GM19324 (cell line): ENCODE measurements around the gene FREM1.

ENCODE experiments used
- ATAC-seq: cut with Tn5 transposase; IDR thresholded peaks from one replicate; pipeline ENCODE4 v1.9.1; 2021; ENCODE audit warnings: mild to moderate bottlenecking, moderate library complexity; ENCODE audit not compliant: unreplicated experiment, low FRiP score

The FREM1 gene

DNA sequence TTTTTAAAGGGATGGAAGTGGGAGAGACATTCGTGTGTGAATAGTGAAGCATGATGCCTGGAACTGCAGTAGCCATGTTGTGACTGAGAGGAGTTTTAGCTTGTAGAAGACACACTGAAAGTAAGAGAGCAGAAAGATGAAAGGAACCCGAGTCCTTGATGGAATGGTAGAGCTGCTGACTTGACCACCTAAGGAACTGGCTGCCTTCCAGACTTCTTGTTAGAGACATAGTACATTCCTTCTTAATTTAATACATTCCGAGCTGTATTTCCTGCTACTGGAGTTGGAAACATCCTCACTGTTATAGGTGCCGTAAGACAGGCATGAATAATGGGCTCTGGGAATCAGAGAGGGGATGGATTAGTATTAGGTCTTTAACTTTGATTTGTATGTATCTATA lies 195.1 kb downstream of the FREM1 start:
- ATAC-seq: no peak

DNA sequence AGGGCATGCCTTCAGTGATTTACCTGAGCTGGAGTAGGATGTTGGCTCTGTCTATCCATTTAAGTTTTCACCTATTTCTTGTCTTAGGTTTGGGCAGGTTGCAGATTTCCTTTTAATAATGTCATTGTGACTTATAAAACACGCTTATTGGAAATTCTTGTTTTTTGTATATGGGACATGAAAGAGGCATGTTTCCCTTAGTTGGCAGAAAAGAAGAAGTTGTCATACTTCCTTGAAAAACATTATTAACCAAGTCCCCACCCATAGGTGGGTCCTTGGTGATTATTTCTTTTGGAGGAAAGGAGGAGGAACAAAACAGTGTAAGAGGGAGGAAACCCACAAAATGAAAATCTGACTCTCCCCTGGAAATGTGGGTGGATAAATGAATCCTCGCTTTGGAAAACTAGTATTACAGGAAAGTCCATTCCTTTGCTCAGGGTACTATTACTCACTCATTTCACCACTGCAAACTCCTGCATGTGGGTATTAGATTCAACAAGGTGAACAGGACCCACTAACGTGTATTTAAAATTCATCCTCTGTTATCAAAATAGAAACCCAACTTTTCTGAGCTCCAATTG lies 197.0 kb downstream of the FREM1 start:
- no peak for ATAC-seq

DNA sequence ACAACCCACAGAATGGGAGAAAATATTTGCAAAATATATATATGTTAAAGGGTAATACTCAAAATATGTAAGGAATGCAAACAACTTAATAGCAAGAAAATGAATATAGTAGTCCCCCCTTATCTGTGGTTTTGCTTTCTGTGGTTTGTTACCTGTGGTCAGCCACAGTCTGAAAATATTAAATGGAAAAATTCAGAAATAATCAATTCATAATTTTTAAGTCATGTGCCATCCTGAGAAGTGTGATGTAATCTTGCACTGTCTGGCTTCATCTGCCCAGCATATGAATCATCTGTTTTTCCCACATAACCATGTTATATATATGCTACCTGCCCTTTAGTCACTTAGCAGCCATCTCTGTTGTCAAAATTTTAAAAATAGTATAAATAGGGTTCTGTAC lies 199.4 kb downstream of the FREM1 start:
- ATAC-seq: no peak

DNA sequence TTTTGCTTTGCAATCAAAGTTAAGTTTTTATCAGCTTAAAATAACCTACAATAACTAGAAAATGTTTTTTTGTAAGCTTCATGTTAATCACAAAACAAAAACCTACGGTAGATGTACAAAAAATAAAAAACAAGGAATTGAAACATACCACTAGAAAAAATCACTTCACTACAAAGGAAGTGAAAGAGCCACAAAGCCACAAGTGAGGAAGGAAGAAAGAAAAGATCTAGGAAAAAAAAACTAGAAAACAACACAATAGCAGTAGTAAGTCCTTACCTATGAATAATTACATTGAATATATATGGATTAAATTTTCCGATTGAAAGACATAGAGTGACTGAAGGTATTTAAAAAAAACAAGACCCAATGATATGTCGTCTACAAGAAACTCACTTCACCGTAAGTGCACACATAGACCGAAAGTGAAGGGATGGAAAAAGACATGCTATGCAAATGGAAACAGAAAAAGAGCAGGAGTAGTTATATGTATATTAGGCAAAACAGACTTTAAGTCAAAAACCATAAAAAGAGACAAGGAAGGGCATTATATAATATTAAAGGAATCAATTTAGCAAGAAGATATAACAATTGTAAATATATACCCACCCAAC lies 203.6 kb downstream of the FREM1 start:
- no peak for ATAC-seq

DNA sequence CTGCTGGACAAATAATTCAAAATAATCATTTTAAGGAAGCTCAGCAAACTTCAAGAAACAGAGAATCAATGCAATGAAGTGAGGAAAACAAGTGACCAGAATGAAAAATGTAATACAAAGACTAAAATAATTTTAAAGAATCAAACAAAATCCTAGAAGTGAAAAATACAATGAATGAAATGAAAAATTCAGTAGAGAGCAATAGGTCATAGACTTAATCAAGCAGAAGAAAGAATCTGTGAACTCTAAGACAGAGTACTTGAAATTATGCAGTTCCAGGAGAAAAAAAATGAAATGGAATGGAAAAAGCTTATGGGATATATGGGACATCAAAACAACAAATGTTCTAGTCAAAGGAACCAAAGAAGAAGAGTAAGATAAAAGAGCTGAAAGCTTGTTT lies 205.1 kb downstream of the FREM1 start:
- no peak for ATAC-seq

DNA sequence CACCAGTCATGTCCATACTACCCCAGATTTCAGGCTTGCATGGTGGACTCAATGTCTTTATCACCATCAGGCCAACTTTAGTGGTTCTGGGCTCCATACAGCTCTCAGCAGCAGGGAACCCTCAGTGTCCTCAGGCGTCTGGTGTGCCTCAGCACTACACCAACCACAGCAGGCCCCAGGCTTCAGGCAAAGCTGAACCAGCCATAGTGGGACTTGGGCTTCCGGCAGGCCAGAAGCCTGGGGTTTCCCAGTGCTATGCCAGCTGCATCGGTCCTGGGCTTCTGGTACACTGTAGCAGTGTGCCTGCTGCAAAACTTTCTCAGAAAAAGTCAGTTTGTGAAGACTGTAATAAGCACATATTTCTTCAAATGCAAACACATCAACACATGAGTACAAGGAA lies 205.9 kb downstream of the FREM1 start:
- ATAC-seq: no peak

DNA sequence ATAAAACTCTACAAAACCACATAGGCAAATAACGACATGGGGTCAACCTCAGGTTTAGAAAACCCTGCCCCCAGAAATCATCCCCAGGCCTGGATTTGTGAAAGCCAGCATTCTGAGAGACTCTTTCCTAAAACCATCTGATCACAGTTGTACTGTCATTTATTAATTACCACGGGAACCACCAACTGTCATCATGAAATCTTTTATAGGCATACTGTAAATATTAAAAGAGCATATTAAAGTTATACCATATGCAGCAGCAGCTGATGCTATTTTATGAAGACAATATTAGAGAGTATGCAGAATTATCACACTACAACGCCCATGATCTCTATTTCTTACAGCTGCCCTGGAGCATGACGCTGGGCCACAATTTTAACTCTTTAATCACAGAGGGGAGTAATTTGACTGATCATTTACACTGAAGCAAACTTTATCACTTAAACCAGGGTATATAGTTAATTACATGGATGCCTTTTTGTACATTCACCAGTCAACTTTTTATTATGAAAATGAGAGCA lies 208.0 kb downstream of the FREM1 start:
- no peak for ATAC-seq

DNA sequence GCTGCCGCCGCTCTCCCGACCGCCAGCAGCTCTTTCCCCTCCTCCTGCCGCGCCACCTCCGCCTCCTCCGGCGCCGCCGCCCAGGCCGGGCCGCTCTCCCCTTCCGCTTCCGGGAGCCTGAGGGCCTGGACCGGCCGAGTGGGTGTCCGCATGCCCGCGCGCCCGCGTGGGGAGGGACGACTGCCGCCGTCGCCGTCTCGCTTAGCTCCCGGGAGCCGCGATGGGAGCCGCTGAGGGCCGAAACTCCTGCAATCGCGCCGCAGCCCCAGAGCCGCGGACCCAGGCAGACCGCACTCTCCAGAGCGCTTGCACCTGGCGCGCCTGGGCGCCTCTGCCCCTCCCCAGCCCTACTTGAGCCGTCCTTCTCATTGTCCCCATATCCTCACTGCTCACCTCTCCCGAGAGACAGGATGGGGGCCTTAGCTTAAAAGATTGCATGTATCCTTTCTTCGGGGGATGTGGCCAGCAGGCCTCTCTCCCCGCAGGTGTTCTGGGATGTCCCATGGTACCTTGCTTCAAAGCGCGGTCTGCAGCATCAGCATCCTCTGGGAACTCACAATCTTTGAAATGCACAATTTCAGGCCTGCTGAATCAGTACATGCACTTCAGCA lies 216.9 kb downstream of the FREM1 start, which contains the start of gene ZDHHC21:
ZDHHC21 (minus strand) TSS at position 182 of the 611 bp plus-strand sequence. CDS start 19,092 bp downstream, outside the sequence.
- ATAC-seq: peak; percentile 94

DNA sequence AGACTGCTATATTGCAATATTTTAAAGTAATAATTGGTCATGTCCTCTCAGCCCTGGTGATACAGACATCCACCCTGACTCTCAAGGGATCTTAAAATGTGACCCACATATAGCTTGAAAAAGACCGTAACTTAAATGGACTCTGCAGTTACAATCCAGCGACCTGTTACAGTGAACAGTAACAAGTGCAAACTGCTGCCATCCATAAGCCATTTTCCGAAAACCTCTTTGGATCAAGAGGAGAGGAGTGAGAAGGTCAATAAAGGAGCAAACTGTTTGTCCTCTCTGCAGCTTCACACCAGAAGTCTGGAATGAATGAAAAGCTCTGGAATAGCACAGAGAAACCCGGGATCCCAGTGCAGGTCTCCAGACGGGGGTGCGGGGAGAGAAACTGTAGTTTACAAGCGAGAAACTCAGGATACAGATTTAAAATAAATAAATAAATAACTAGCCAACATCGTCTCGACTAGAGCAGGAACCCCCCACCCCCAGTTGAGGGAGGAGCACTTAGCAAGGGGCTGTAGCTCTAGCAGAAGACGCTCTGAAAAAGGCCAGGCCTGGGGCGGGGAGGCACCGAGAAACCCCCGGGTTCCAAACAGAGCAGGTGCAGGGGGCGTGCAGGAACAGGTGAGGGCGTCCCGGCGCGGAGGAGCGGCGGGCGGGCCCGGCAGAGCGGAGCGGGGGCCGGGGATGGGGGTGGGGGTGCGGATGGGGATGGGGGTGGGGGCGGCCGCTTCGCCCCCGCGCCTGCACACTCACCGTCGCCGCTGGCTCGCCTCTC lies 217.6 kb downstream of the FREM1 start:
- peak; percentile 34 for ATAC-seq

DNA sequence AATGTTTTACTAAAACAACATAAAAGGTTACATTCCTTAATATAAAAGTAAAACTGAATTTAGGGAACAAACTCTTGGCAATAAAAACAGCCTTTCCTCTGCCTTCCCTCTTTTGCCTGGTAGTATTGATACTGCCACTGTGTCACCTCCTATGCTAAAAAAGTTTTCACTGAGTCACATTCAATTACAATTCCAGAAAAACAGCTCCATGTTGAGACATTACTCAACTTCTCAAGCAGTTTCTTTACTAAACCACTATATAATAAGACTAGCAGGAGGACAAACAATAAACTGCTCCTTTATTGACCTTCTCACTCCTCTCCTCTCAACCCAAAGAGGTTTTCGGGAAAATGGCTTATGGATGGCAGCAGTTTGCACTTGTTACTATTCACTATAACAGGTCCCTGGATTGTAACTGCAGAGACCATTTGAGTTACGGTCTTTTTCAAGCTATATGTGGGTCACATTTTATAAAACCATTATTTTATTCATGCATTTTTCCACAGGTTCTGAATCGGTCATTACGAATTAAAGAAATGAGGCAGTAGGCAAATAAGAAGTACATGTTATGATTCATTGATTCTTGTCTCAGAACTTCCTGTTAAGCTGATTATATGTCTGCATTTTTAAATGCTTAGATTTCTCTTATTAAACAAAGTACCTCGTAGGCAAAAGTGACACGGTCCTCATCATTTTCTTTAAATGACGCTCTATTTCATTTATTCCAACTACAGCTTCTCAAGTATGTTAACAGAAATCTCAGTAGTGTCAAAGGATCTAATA lies 219.1 kb downstream of the FREM1 start:
- no peak for ATAC-seq

DNA sequence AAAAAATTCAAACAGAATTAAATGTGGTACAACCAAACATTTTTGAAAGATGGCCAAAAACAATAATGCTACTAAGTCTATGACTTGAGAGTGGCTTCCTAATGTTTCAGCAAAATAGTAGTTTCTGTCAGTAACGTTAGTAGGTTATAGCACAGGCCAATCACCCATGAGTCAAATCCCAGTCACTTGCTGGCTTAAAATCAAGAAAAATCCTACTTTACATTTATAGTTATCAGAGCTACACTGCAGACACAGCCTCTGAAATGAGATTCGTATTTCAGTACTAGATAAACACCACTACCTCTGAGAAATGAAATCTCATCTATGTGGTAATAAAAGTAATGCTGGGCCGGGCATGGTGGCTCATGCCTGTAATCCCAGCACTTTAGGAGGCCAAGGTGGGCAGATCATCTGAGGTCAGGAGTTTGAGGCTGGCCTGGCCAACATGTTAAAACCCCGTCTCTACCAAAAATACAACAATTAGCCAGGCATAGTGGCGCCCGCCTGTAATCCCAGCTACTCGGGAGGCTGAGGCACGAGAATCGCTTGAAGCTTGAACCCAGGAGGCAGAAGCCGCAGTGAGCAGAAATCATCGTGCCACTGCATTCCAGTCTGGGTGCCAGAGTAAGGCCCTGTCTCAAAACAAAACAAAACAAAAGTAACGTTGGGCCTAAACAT lies 223.0 kb downstream of the FREM1 start:
- ATAC-seq: no peak

DNA sequence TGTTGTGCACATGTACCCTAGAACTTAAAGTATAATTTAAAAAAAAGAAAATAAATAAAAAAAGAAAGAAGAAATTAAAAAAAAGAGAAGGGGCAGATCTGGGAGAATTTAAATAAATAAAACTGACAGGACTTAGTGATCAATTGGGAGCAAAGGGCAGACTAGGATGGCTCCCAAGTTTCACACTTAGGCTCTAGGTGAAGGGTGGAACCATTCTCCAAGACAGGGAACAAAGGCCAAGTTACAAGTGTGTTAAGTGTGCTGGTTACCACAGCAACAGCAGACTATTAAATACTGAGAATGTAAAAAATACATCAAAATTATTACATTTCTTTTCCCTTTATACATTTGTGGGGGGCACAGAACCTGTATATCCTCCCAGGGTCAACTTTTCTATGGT lies 224.1 kb downstream of the FREM1 start:
- ATAC-seq: no peak
